ENCODE measurements around the gene ZNF846. TPM values are rescaled to one million over a fixed set of nuclear protein-coding genes. Genes with fewer than 3 reads are reported as not detected.
"Not testable (repeated sequence)": the region's sequence is repeated elsewhere in the genome, so short reads cannot be mapped to it uniquely, and the experiment has no call there.

The ZNF846 gene
- total and polyA plus RNA-seq, 2 donors (not counting 1 experiment from before 2014, with no cell fraction given) = 7.4 to 20.8 TPM

- H3K36me3 ChIP-seq (ENCODE audit: control insufficient read depth, insufficient read depth, low read length) = no peaks in the 10 kb centered on the region
- no peaks in the 10 kb centered on the region for H3K79me2 ChIP-seq (ENCODE audit: control insufficient read depth, insufficient read depth, low read length)
- peak overlapping the region; percentile 95 for H2AFZ ChIP-seq (ENCODE audit: low read length)
- no peaks in the 10 kb centered on the region for H3K9me3 ChIP-seq (ENCODE audit: control insufficient read depth, insufficient read depth, low read depth, low read length)
- peak overlapping the region; percentile 38 for H3K27ac ChIP-seq (ENCODE audit: insufficient read depth, low read length)
- no peaks in the 10 kb centered on the region for H3K4me1 ChIP-seq (ENCODE audit: control insufficient read depth, extremely low read depth, insufficient read depth, low read length)
- peak; percentile 44 to 58 for DNase-seq (ENCODE audit: low read depth in 2 of 2)
- TF ChIP-seq CTCF (conservative IDR thresholded peaks at IDR 0.05 in 1 of 2, IDR thresholded peaks at IDR 0.05 in 1 of 2; ENCODE audit: low read depth in 1 of 2, low read length in 2 of 2) = no peak
- TF ChIP-seq EZH2 (IDR thresholded peaks at IDR 0.05; ENCODE audit: low read length, missing control alignments) = no peak
- H4K20me1 ChIP-seq (ENCODE audit: control insufficient read depth, extremely low read depth, insufficient read depth, low read length) = no peaks in the 10 kb centered on the region
- H3K27me3 ChIP-seq (ENCODE audit: control insufficient read depth, insufficient read depth, low read length) = no peaks in the 10 kb centered on the region
- H3K4me2 ChIP-seq (ENCODE audit: extremely low read depth, insufficient read depth, low read length) = peak overlapping the region; percentile 78
- H3K9ac ChIP-seq (ENCODE audit: insufficient read depth, low read length) = peak overlapping the region; percentile 66
- H3K4me3 ChIP-seq (replicated peaks in 1 of 4; ENCODE audit: control extremely low read depth in 1 of 4, insufficient read depth in 1 of 4, low read depth in 3 of 4, low read length in 4 of 4) = peak overlapping the region; percentile 69 to 75 (median 74)
Observed at GRCh38 chr19:9793071-9793591, 24.6 kb upstream of the ZNF846 start.

GRCh38 chr19:9792206-9793070 lies 23.9 kb upstream of the ZNF846 start:
- Histone ChIP-seq H3K4me3 (replicated peaks in 1 of 4; ENCODE audit: control extremely low read depth in 1 of 4, insufficient read depth in 1 of 4, low read depth in 3 of 4, low read length in 4 of 4) (peak overlapping the region; percentile 69 to 75 (median 74)), H3K27ac (ENCODE audit: insufficient read depth, low read length) (peak overlapping the region; percentile 65), H3K79me2 (ENCODE audit: control insufficient read depth, insufficient read depth, low read length) (no peaks in the 10 kb centered on the region), H3K4me1 (ENCODE audit: control insufficient read depth, extremely low read depth, insufficient read depth, low read length) (no peaks in the 10 kb centered on the region), H3K9ac (ENCODE audit: insufficient read depth, low read length) (peak overlapping the region; percentile 66), H3K4me2 (ENCODE audit: extremely low read depth, insufficient read depth, low read length) (peak overlapping the region; percentile 78), H4K20me1 (ENCODE audit: control insufficient read depth, extremely low read depth, insufficient read depth, low read length) (no peaks in the 10 kb centered on the region), H2AFZ (ENCODE audit: low read length) (peak overlapping the region; percentile 95), H3K36me3 (ENCODE audit: control insufficient read depth, insufficient read depth, low read length) (no peaks in the 10 kb centered on the region), H3K9me3 (ENCODE audit: control insufficient read depth, insufficient read depth, low read depth, low read length) (no peaks in the 10 kb centered on the region), H3K27me3 (ENCODE audit: control insufficient read depth, insufficient read depth, low read length) (no peaks in the 10 kb centered on the region)
- TF ChIP-seq CTCF (conservative IDR thresholded peaks at IDR 0.05 in 1 of 2, IDR thresholded peaks at IDR 0.05 in 1 of 2; ENCODE audit: low read depth in 1 of 2, low read length in 2 of 2) (no peak), EZH2 (IDR thresholded peaks at IDR 0.05; ENCODE audit: low read length, missing control alignments) (no peak)
- DNase-seq (ENCODE audit: low read depth in 2 of 2) = peak; percentile 91 to 93

DNA sequence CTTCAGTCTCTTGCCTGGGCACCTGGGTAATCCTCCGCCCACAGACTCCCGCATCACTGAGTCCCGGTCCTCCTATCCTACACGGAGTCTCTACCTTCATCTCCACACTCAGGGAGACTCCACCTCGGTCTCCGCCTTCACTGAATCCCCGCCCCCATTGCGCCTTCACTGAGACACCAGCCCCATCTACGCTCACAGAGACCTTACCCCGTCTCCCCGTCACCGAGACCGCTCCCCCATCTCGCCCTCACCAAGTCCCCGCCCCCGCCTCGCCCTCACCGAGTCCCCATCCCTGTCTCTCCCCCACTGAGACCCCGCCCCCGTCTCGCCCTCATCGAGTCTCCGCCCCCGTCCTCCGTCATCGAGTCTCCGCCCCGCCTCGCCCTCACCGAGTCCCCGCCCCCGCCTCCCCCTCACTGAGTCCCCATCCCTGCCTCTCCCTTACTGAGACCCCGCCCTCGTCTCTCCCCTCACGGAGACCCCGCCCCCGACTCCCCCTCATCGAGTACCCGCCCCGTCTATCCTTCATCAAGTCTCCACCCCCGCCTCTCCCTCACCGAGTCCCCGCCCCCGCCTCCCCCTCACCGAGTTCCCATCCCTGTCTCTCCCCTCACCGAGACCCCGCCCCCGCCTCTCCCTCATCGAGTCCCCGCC lies 23.1 kb upstream of the ZNF846 start:
- Histone ChIP-seq H3K9ac (ENCODE audit: insufficient read depth, low read length) (peak overlapping the region; percentile 59), H3K4me3 (replicated peaks in 1 of 4; ENCODE audit: control extremely low read depth in 1 of 4, insufficient read depth in 1 of 4, low read depth in 3 of 4, low read length in 4 of 4) (peak overlapping the region; percentile 56 to 68 (median 64)), H3K4me2 (ENCODE audit: extremely low read depth, insufficient read depth, low read length) (peak overlapping the region; percentile 66), H3K27me3 (ENCODE audit: control insufficient read depth, insufficient read depth, low read length) (no peaks in the 10 kb centered on the region), H4K20me1 (ENCODE audit: control insufficient read depth, extremely low read depth, insufficient read depth, low read length) (no peaks in the 10 kb centered on the region), H3K36me3 (ENCODE audit: control insufficient read depth, insufficient read depth, low read length) (no peaks in the 10 kb centered on the region), H2AFZ (ENCODE audit: low read length) (peak overlapping the region; percentile 88), H3K27ac (ENCODE audit: insufficient read depth, low read length) (peak overlapping the region; percentile 65), H3K4me1 (ENCODE audit: control insufficient read depth, extremely low read depth, insufficient read depth, low read length) (no peaks in the 10 kb centered on the region), H3K79me2 (ENCODE audit: control insufficient read depth, insufficient read depth, low read length) (no peaks in the 10 kb centered on the region), H3K9me3 (ENCODE audit: control insufficient read depth, insufficient read depth, low read depth, low read length) (no peaks in the 10 kb centered on the region)
- TF ChIP-seq EZH2 (IDR thresholded peaks at IDR 0.05; ENCODE audit: low read length, missing control alignments) = no peak
- TF ChIP-seq CTCF (conservative IDR thresholded peaks at IDR 0.05 in 1 of 2, IDR thresholded peaks at IDR 0.05 in 1 of 2; ENCODE audit: low read depth in 1 of 2, low read length in 2 of 2) = no peak
- DNase-seq (ENCODE audit: low read depth in 2 of 2) = peak; percentile 92 to 96

DNA sequence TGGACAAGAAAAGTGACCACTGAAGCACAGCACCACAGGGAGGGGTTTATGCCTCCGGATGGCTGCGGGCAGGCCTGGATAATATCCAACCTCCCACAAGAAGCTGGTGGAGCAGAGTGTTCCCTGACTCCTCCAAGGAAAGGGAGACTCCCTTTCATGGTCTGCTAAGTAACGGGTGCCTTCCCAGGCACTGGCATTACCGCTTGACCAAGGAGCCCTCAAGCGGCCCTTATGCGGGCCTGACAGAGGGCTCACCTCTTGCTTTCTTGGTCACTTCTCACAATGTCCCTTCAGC lies 22.5 kb upstream of the ZNF846 start:
- Histone ChIP-seq H3K4me3 (replicated peaks in 1 of 4; ENCODE audit: control extremely low read depth in 1 of 4, insufficient read depth in 1 of 4, low read depth in 3 of 4, low read length in 4 of 4) (peak overlapping the region in 2 of 4 experiments; percentile 56 to 66), H3K4me2 (ENCODE audit: extremely low read depth, insufficient read depth, low read length) (peak overlapping the region; percentile 66)
- H3K27me3 ChIP-seq (ENCODE audit: control insufficient read depth, insufficient read depth, low read length); H3K9me3 ChIP-seq (ENCODE audit: control insufficient read depth, insufficient read depth, low read depth, low read length); H2AFZ ChIP-seq (ENCODE audit: low read length); H3K4me1 ChIP-seq (ENCODE audit: control insufficient read depth, extremely low read depth, insufficient read depth, low read length); DNase-seq (ENCODE audit: low read depth in 2 of 2); H3K79me2 ChIP-seq (ENCODE audit: control insufficient read depth, insufficient read depth, low read length); H3K9ac ChIP-seq (ENCODE audit: insufficient read depth, low read length); H3K36me3 ChIP-seq (ENCODE audit: control insufficient read depth, insufficient read depth, low read length); H4K20me1 ChIP-seq (ENCODE audit: control insufficient read depth, extremely low read depth, insufficient read depth, low read length); H3K27ac ChIP-seq (ENCODE audit: insufficient read depth, low read length): not testable (repeated sequence)

All from fibroblast of lung (primary cell).